HS-27A (cell line): ENCODE data around the gene DIS3L2.

ENCODE experiments used
- DNase-seq: peaks from one replicate; pipeline ENCODE4 v3.0.0-alpha.2; 2012; ENCODE audit warnings: low read depth, missing footprints

DIS3L2 gene

DNA sequence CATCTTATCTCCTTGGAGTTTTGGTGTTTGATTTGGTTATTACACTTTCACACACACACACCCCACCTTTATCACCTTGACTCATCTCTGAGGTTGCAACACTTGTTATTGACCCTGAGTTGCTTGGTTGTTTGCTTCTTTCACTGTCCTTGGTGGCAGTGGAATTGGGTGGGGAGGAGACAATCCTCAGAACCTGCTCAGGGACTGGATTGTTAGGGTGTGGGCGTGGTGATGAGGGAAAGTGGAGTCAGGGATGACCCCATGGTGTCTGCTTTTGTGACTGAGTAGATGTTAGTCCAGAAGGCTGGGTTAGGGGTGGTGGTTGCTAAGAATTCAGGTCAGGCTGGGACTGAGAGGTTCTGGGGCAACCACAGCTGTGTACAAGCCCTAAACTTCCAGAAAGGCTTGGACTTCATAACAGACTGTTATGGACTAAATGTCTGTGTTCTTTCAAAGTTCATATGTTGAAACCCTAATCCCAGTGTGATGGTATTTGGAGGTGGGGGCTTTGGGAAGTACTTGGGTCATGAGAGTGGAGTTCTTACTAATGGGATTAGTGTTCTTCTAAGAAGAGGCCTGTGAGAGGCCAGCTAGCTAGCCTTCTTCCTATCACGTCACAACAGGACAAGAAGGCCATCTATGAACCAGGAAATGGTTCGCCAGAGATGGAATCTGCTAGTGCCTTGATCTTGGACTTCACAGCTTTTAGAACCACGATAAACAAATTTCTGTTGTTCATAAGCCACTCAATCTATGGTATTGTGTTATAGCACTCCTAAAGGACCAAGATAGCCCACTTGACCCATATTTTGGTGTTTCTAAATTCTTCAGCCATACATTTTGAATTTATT lies 3.4 kb upstream of the DIS3L2 start:
- no peak for DNase-seq

DNA sequence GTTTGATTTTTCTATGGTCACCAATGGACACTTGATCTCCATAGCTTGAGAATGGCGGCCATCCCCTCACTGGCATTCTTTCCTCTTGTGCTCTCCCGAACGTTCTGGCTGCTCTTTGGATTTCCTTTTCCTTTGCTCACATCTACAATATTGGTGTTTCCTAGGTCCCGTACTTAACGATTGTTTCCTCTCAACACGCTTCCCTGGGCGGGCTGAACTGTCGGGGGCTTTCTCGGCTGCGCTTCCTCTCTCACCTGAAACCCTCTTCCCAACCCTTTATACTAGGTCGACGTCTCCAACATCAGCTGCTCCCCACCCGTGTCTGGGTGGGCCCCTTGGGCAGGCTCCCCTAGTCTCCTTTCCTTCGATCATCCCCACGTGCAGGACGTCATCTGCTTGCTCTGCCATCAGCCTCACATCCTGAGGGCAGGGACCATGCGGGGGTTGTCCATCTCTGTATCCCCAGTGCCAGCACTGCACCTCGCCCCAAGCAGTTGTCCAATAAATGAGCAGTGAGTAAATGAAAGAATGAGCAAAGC lies 634 bp upstream of the DIS3L2 start:
- DNase-seq, result no peak

DNA sequence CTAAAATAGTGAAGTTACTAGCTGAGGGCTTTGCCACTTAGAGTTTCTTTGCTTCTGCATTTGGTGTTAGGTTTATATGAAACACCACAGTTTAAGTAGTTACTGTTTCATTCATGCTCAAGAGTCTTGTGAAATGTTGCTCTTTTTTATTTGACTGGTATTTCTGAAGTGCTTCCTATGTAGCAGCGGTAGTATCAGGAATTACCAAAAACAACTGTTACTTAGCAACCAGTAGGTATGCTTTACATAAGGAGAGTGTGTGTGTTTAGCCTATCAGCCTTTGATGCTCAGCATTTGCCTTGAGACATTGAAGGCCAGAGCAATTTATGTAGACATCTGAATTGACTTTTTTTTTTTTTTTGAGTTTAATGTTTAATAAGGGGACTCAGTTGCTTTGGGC lies 3.6 kb downstream of the DIS3L2 start:
- no peak for DNase-seq

DNA sequence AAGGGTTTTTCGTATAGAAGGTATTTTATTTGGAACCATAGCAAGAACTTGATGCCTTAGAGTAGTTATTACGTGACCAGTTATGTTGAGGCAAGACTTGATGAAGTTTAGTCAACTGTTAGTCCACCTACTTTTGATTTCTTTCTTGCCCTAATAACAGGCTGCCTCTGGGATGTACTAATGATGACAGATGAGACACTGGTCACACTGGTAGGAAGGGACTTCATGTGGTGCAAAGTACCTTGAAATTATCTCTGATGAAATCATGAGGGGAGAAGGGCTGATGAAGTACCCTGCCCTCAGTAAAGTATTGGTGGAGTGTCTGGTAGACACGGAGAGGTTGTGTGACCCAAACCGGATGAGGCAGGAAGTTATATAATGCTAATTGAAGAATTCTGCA lies 5.4 kb downstream of the DIS3L2 start:
- DNase-seq, result no peak

DNA sequence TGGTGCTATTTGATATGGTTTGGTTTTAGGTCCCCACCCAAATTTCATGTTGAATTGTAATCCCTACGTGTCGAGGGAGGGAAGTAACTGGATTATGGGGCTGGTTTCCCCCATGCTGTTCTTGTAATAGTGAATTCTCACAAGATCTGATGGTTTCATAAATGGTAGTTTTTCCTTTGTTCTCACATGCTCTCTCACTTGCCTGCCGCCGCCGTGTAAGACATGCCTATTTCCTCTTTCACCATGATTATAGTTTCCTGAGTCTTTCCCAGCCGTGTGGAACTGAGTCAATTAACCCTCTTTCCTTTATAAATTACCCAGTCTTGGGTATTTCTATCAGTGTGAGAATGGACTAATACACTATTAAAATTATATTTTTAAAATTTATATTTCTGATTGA lies 7.3 kb downstream of the DIS3L2 start:
- DNase-seq, result no peak

DNA sequence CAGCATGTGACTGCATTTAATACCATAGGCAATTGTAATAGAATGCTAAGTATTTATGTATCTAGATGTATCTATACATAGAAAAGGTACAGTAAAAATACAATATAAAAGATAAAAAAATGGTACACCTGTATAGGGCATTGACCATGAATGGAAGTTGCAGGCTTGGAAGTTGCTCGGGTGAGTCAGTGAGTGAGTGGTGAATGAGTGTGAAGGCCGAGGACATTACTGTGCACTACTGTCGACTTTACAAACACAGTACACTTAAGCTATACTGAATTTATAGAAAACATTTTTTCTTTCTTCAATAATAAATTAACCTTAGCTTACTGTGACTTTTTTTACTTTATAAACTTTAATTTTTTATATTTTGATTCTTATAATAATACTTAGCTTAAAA lies 8.9 kb downstream of the DIS3L2 start:
- DNase-seq, result no peak

DNA sequence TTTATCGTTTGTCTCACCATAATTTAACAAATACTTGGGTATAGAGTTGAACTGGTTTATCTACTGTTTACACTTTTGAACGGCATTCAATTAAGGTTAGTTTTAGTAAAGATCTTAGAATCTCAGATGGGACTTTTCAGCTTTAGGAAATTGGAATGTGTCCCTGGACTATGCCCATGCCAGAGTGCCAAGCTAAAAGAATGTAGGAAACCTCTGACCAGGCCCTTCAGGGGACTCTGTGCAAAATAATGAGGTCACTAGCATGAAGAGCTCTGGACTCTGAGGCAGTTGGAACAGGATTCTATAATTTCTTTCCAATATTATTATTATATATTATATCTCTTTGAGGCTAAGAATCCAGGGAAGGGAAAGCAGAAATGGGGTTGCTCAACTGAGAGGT lies 13.5 kb downstream of the DIS3L2 start:
- no peak for DNase-seq

DNA sequence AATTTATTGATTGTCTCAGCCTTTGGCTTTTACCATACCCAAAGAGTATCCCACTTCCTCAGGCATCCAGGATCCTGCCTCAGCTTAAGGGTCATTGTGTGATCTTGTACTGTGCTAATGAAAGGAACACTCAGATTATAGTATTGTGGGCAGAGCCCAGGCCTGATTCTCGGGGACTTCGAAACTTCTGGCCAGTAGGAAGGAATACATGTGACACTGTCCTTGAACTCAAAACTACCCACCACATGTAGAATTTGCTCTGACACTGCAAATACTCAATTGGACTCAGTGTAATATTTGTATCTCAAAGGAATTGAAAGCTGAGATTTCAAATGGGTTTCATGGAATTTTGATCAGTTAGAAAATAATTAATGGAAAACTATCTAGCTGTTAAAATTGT lies 15.9 kb downstream of the DIS3L2 start:
- DNase-seq, result no peak

DNA sequence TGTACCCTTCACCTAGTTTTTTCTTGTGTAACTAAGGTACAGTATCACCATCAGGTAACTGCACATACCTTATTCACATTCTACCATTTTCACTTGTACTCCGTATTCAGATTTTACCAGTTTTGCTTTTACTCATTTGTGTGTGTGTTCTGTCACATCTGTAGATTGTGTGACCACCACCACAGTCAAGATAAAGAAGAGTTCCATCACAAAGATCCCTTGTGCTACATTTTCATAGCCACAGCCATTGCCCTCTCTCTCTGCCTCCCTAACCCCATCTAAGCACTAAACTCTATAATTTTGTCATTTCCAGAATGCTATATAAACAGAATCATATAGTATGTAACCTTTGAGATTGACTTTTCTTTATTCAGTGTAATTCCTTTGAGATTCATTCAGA lies 23.5 kb downstream of the DIS3L2 start:
- no peak for DNase-seq

DNA sequence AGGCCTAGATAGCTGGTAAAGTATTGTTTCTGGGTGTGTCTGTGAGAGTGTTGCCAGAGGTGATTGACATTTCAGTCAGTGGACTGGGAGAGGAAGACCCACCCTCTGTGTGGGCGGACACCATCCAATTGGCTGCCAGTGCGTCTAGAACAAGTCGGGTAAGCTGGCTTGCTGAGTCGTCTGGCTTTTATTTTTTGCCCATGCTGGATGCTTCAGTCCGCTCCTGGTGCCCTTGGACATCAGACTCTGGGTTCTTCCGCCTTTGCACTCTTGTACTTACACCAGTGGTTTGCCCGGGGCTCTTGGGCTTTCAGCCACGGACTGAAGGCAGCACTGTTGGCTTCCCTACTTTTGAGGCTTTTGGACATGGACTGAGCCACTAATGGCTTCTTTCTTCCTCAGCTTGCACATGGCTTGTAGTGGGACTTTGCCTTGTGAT lies 24.3 kb downstream of the DIS3L2 start:
- no peak for DNase-seq

DNA sequence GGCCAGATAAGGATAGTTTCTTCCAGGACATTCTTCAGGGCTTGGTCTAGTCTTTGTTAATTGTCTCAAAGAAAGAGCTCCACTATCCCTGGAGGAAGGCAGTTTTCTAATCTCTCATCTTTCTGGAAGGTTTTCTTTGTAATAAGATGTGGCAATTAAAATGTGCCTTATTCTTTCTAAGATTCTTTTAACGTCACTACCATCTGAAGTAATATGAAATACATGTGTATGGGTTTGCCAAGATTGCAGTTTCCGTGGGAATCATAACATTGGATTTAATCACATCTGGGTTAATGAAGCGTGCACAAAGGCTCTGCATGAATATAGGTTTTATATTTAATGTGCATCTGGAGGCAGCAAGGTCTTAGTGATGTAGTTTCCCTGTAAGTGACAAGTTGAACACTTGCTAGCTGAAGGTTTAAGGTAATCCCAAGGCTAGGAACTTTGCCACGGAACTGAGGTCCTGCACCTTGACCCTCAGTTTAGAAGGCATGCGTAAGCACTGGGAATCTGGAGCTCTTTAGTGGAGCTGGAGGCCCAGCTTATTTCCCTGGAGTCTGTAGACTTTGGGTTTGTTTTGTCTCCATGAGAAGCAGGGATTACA lies 25.7 kb downstream of the DIS3L2 start:
- DNase-seq, result no peak

DNA sequence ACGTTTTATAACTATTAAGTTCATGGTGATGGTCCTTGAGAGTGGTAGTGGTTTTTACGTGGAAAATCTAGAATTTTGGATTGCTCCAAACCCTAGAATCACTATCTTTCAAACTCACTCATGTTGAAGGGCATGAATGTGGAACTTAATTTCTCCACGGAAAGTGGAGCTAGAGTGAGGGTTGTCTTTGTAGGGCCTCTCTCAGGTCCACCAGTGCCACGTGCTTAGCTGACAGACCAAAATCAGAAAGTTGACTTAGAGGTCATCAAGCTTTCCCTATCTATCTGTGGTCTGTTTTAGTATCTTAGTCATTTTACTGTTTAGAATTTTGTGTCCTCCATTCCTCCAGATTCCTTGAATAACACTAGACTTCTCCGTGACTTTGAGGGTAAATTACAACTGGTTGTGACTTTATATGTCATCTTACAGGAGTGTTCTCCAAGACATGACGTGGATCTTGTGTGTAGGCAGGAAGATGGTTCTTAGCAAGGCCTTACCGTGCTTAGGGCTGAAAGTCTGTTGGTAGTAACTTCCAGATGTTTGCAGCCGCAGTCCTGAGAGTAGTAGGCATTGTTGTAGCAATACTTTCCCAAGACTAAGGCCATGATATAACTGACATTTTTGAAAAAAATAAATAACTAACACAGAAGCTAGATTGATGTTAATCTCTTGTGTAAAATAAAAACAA lies 26.8 kb downstream of the DIS3L2 start:
- DNase-seq, result no peak

DNA sequence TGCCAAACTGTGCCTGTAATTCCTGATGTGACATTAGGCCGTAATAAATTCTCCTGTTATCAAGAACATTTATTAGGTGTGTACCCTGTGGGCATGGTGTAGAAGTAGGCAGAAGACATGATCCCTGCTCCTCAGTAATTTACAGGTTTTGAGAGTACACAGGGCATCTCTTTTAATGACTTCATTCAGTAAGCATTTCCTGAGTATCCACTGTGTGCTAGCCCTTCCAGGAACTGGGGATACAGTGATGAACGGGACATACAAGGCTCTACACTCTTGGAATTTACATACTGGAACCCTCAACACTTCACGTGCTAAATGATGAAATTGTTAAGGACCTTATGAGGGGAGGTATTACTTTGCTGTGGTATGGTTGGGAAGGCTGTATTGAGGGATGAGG lies 30.2 kb downstream of the DIS3L2 start:
- DNase-seq, result no peak

DNA sequence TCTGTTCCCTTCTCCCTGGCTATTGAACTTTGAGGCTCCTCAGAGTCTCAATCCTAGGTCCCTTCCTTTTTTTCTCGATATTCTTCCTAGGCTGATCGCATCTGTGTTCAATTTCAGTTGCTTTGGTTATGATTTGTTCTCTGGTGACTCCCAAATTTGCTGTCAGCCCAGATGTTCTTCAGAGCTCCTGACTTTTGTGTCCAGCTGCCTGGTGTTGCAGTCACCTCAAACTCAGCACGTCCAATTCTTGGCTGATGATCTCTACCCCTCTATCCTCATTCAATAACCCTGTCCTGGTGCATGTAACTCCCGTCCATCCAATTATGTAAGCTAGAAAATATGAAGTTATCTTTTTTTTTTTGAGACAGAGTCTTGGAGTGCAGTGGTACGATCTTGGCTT lies 31.4 kb downstream of the DIS3L2 start:
- DNase-seq, result no peak

DNA sequence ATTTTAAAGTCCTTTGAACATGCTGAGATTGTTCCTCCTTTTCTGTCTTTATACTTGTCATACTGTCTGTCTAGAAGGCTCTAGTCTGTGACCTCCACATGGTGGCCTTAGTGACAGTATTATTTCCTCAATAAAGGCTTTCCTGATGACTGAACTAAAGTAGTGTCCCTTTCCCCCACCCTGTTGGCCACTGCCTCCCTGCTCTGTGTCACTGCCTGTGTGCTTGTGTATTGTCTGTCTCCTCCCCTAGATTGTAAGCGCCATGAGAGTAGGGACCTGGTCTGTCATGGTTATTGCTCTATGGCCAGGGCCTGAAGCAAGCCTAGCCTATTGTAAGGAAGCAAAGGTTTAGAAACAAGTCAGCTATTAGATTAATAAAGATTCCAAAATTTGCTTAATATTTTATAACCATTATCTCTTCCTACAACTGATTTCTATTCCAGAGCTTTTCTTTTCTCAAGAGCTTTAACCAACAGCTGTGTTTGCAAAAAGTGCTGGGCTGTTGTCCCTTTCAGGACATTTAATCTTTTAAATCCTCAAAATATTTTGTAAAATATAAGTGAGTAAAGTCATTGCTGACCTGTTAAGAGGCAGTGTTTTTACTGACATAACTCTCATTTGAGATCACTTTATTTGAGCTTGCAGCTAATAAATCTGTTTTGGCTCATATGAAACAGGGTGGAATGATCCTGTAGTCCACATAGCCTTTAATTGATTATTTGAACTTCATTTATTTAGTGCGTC lies 35.5 kb downstream of the DIS3L2 start:
- no peak for DNase-seq

DNA sequence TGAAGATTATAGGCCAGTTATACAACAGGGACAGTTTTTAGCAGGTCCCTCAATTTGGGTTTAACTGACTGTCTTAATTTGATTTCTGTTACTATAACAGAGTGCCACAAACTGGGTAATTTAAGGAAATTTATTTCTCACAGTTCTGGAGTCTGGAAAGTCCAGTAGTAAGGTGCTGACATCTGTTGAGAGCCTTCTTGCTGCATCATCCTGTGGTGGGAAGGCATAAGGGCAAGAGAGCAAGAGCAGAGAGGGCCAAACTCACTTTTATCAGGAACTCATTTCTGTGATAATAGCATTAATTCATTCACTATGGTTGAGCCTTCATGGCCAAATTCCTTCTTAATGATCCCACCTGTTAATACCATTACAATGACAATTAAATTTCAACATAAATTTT lies 36.5 kb downstream of the DIS3L2 start:
- DNase-seq, result no peak

DNA sequence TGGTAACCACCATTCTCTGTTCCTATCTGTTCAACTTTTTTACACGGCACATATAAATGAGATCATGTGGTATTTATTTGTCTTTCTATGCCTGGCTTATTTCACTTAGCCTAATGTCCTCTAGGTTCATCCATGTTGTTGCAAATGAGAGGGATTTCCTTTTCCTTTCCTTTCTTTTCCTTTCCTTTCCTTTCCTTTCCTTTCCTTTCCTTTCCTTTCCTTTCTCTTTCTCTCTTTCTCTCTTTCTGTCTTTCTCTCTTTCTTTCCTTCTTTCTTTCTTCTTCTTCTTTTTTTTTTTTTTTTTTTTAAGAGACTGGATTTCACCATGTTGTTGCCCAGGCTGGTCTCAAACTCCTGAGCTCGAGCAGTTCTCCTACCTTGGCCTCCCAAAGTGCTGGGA lies 38.9 kb downstream of the DIS3L2 start:
- DNase-seq, result no peak

DNA sequence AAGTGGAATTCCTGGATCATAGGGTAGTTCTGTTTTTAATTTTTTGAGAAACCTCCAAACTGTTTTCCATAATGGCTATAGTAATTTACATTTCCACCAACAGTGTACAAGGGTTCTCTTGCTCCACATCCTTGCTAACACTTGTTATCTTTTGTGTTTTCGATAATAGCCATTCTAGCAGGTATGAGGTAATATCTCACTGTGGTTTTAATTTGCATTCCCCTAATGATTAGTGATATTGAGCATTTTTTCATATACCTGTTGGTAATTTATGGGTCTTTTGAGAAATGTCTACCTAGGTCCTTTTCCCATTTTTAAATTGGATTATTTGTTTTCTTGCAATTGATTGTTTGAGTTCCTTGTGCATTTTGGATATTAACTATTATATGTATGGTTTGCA lies 39.6 kb downstream of the DIS3L2 start:
- DNase-seq, result no peak

DNA sequence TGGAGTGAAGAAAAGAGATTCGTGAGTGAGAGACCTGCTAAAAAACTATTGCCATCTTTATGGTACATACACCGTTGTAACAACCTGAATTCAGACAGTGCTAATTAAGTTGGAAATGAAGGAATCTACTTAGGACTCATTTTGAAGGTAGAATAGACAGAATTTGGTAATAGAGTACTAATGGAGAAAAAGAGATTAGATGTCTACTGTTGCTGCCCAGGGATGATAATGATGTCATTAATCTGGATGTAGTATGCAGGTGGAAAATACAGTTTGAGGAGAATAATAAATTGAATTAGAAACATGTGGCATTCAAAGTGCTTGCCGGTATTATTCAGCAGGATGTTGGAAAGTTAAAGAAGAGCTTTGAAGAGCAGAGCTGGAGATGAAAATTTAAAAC lies 44.7 kb downstream of the DIS3L2 start:
- DNase-seq, result no peak

DNA sequence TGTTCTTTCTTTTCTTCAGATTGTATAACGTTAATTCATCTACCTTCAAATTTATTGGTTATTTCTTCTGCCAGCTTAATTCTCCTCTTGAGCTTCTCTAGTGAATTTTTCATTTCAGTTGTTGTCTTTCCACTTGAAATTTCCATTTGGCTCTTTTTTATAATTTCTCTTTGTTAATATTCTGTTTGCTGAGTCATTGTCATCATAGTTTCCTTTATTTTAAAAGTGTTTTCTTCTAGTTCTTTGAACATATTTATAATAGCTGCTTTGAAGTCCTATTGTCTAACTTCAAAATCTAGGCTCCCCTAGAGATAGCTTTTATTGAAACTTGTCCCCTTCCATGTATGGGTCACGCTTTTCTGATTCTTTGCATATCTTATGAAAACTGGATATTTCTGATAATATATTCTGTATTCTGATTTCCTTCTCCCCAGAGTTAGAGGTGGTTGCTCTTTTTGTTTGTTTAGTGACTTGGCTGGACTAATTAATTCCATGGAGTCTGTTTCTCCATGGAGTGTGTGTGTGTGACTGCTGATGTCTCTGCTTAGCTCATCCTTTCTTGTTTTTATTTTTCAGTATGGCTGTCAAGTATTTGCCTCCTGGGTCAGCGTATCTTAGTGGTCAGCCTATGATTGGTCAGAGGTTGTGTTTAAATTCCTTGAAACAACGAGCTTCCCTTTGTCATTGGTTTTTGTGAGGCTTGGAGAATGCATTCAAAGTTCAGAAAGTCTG lies 47.6 kb downstream of the DIS3L2 start:
- DNase-seq, result no peak

DNA sequence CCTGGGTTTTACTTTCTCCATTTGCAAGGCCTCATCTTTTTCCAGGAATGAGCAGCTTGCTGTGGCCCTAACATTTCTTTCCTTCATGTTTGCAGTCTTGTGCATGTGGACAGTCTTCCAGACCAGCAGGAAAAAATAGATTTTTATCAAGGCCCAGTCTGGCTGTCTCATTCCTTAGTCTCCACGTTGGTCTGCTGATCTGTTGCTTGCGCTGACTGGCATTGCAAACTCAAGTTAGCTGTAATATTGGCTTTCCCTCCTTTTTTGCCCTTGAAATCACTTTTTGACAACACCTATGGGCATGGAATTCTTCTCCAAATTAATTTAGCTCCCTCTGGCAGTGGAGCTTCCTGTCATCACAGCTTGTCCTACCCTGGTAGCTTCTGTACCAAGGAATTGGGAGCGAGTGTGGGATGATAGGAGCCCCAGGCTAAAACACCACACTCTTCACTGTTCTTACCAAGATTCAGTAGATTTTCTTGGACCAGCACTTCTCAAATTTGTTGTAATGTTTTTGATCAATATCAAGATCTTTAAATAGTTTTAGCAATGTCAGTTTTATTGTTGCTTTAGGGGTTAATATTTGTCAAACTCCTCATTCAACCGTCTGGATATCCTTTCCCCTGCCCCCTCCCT lies 48.2 kb downstream of the DIS3L2 start:
- DNase-seq, result no peak
